GM12873 (cell line): ENCODE data around the gene TRIM33.

Source experiments
- CTCF ChIP-seq: IDR thresholded peaks from 2 replicates; pipeline ENCODE4 v1.5.1; 2012; ENCODE audit warnings: low read depth, mild to moderate bottlenecking, moderate library complexity, low read length, control low read depth; ENCODE audit not compliant: insufficient read depth; ENCODE audit errors: missing control alignments

Gene TRIM33

GRCh38 chr1:114439369-114439768 is 71.6 kb downstream of the TRIM33 start:
- TF ChIP-seq CTCF = no peak

- no peak for TF ChIP-seq CTCF
Observed at GRCh38 chr1:114437812-114438211, 73.2 kb downstream of the TRIM33 start.

- TF ChIP-seq CTCF = no peak
Observed at GRCh38 chr1:114436799-114437198, 74.2 kb downstream of the TRIM33 start.

GRCh38 chr1:114435088-114435715 is 75.8 kb downstream of the TRIM33 start:
- TF ChIP-seq CTCF = no peak

GRCh38 chr1:114431026-114431425 is 80.0 kb downstream of the TRIM33 start:
- no peak for TF ChIP-seq CTCF

- TF ChIP-seq CTCF = no peak
Observed at GRCh38 chr1:114428083-114428754, 82.8 kb downstream of the TRIM33 start.

- TF ChIP-seq CTCF = no peak
Observed at GRCh38 chr1:114427612-114428011, 83.4 kb downstream of the TRIM33 start.
